ENCODE measurements around the gene CDC42EP1. TPM values are rescaled to one million over a fixed set of nuclear protein-coding genes. Genes with fewer than 3 reads are reported as not detected.

The CDC42EP1 gene
- total RNA-seq, 1 donor from 2014 or later: 0.94 TPM

GRCh38 chr22:37561212-37562048, 1.1 kb downstream of the CDC42EP1 start:
- DNase-seq: peak; percentile 47

GRCh38 chr22:37562049-37562875, 2.0 kb downstream of the CDC42EP1 start:
- no peak for DNase-seq

- DNase-seq: peak; percentile 72
These were observed 3.1 kb downstream of the CDC42EP1 start for GRCh38 chr22:37563153-37564081.

- DNase-seq: no peak
These were observed 3.9 kb downstream of the CDC42EP1 start for GRCh38 chr22:37564111-37564711.

GRCh38 chr22:37565830-37566229, 5.5 kb downstream of the CDC42EP1 start:
- no peak for DNase-seq

GRCh38 chr22:37566329-37566837, 6.1 kb downstream of the CDC42EP1 start:
- DNase-seq: no peak

GRCh38 chr22:37566903-37567798, 6.9 kb downstream of the CDC42EP1 start:
- peak; percentile 45 for DNase-seq

GRCh38 chr22:37568012-37568411, 7.7 kb downstream of the CDC42EP1 start:
- no peak for DNase-seq

GRCh38 chr22:37568448-37569008, 8.2 kb downstream of the CDC42EP1 start:
- no peak for DNase-seq

GRCh38 chr22:37569009-37569920, 9.0 kb downstream of the CDC42EP1 start:
- peak; percentile 74 for DNase-seq

- no peak for DNase-seq
These were observed 9.8 kb downstream of the CDC42EP1 start for GRCh38 chr22:37569921-37570660.

GRCh38 chr22:37570661-37570976, 10.3 kb downstream of the CDC42EP1 start:
- DNase-seq: no peak

GRCh38 chr22:37571258-37571991, 11.1 kb downstream of the CDC42EP1 start:
- DNase-seq: no peak

- no peak for DNase-seq
These were observed 11.7 kb downstream of the CDC42EP1 start for GRCh38 chr22:37571992-37572373.

- DNase-seq: no peak
These were observed 15.3 kb downstream of the CDC42EP1 start for GRCh38 chr22:37575490-37576003.

GRCh38 chr22:37578002-37578401, 17.7 kb downstream of the CDC42EP1 start:
- no peak for DNase-seq

GRCh38 chr22:37581504-37581903, 21.2 kb downstream of the CDC42EP1 start:
- DNase-seq: no peak

GRCh38 chr22:37582526-37582925, 22.2 kb downstream of the CDC42EP1 start:
- DNase-seq: no peak
